ENCODE data around the gene SLC17A9. TPM values are rescaled to one million over a fixed set of nuclear protein-coding genes. Genes with fewer than 3 reads are reported as not detected.

The SLC17A9 gene
- total RNA-seq, 1 experiment from 2014 or later: 0.17 TPM

GRCh38 chr20:62965363-62965771 lies 12.9 kb downstream of the SLC17A9 start:
- no peaks in the 10 kb centered on the region for H3K36me3 ChIP-seq (ENCODE audit: insufficient read depth, low read length, poor library complexity, severe bottlenecking)
- no peak for DNase-seq (ENCODE audit: low spot score)
- ChIA-PET POLR2A (ENCODE audit: low non-redundant PET) (no interaction called here), CTCF (no interaction called here)
- intact Hi-C loops (cut with micrococcal nuclease; ENCODE audit: unreplicated experiment): no loop called here
- no peak for TF ChIP-seq EZH2 (IDR thresholded peaks at IDR 0.05; ENCODE audit: borderline replicate concordance, low read depth, low read length, poor library complexity, severe bottlenecking)
- no peak for TF ChIP-seq CTCF (conservative IDR thresholded peaks at IDR 0.05; ENCODE audit: low read depth, low read length)
- H3K27ac ChIP-seq (ENCODE audit: low read depth, low read length, poor library complexity, severe bottlenecking): no peak overlapping the region
- no peaks in the 10 kb centered on the region for H3K4me1 ChIP-seq (ENCODE audit: insufficient read depth, low read length, poor library complexity, severe bottlenecking)
- no peaks in the 10 kb centered on the region for H3K9me3 ChIP-seq (ENCODE audit: low read depth, low read length, poor library complexity, severe bottlenecking)
- BruUV-seq (replicated peaks): no TSS peak
- no peaks in the 10 kb centered on the region for H3K27me3 ChIP-seq (replicated peaks; ENCODE audit: insufficient read depth, low read depth, low read length, poor library complexity)
- no peak overlapping the region for H3K4me3 ChIP-seq (ENCODE audit: low read depth, low read length, poor library complexity, severe bottlenecking)

- Histone ChIP-seq H3K27me3 (replicated peaks; ENCODE audit: insufficient read depth, low read depth, low read length, poor library complexity) (no peaks in the 10 kb centered on the region), H3K9me3 (ENCODE audit: low read depth, low read length, poor library complexity, severe bottlenecking) (no peaks in the 10 kb centered on the region), H3K4me1 (ENCODE audit: insufficient read depth, low read length, poor library complexity, severe bottlenecking) (no peaks in the 10 kb centered on the region), H3K27ac (ENCODE audit: low read depth, low read length, poor library complexity, severe bottlenecking) (no peak overlapping the region), H3K36me3 (ENCODE audit: insufficient read depth, low read length, poor library complexity, severe bottlenecking) (no peaks in the 10 kb centered on the region), H3K4me3 (ENCODE audit: low read depth, low read length, poor library complexity, severe bottlenecking) (no peak overlapping the region)
- BruUV-seq (replicated peaks): no TSS peak
- DNase-seq (ENCODE audit: low spot score): no peak
- TF ChIP-seq EZH2 (IDR thresholded peaks at IDR 0.05; ENCODE audit: borderline replicate concordance, low read depth, low read length, poor library complexity, severe bottlenecking) (no peak), CTCF (conservative IDR thresholded peaks at IDR 0.05; ENCODE audit: low read depth, low read length) (no peak)
- POLR2A ChIA-PET (ENCODE audit: low non-redundant PET): no interaction called here
- CTCF ChIA-PET: interaction anchor here (0.6 kb wide), 1 partner anchor 47 kb away, joined by 3 read pairs; no protein-coding TSS in a partner anchor
- intact Hi-C loops (cut with micrococcal nuclease; ENCODE audit: unreplicated experiment): no loop called here
Measured at GRCh38 chr20:62966212-62967148, 14.0 kb downstream of the SLC17A9 start.

- H3K36me3 ChIP-seq (ENCODE audit: insufficient read depth, low read length, poor library complexity, severe bottlenecking): no peaks in the 10 kb centered on the region
- CTCF ChIA-PET: interaction anchor here (0.6 kb wide), 1 partner anchor 46 kb away, joined by 3 read pairs; no protein-coding TSS in a partner anchor
- H3K9me3 ChIP-seq (ENCODE audit: low read depth, low read length, poor library complexity, severe bottlenecking): no peaks in the 10 kb centered on the region
- DNase-seq (ENCODE audit: low spot score): no peak
- BruUV-seq (replicated peaks): no TSS peak
- H3K27me3 ChIP-seq (replicated peaks; ENCODE audit: insufficient read depth, low read depth, low read length, poor library complexity): no peaks in the 10 kb centered on the region
- no peak for TF ChIP-seq EZH2 (IDR thresholded peaks at IDR 0.05; ENCODE audit: borderline replicate concordance, low read depth, low read length, poor library complexity, severe bottlenecking)
- TF ChIP-seq CTCF (conservative IDR thresholded peaks at IDR 0.05; ENCODE audit: low read depth, low read length): no peak
- POLR2A ChIA-PET (ENCODE audit: low non-redundant PET): no interaction called here
- no peaks in the 10 kb centered on the region for H3K4me1 ChIP-seq (ENCODE audit: insufficient read depth, low read length, poor library complexity, severe bottlenecking)
- intact Hi-C loops (cut with micrococcal nuclease; ENCODE audit: unreplicated experiment): no loop called here
- no peak overlapping the region for H3K4me3 ChIP-seq (ENCODE audit: low read depth, low read length, poor library complexity, severe bottlenecking)
- no peak overlapping the region for H3K27ac ChIP-seq (ENCODE audit: low read depth, low read length, poor library complexity, severe bottlenecking)
Measured at GRCh38 chr20:62967149-62967501, 14.6 kb downstream of the SLC17A9 start.

All from A673 (cell line).